WTC11 (cell line): ENCODE data around the gene QSOX2.

Source experiments
- ATF2 ChIP-seq: sonication (generic); formaldehyde crosslinking; IDR thresholded peaks from 2 replicates; pipeline ENCODE4 v1.8.1; 2022; ENCODE audit warnings: low read depth, missing genetic modification reagents, borderline replicate concordance
- ATF3 ChIP-seq: sonication (generic); formaldehyde crosslinking; conservative IDR thresholded peaks from 2 replicates; pipeline ENCODE4 v1.8.1; 2022; ENCODE audit warnings: mild to moderate bottlenecking, missing genetic modification reagents
- TF ChIP-seq, protein P1 (sequence below): fragments of 200-600 bp; IDR thresholded peaks from 2 replicates; pipeline ENCODE4 v1.8.0; 2022; ENCODE audit warnings: antibody characterized with exemption

DNA sequence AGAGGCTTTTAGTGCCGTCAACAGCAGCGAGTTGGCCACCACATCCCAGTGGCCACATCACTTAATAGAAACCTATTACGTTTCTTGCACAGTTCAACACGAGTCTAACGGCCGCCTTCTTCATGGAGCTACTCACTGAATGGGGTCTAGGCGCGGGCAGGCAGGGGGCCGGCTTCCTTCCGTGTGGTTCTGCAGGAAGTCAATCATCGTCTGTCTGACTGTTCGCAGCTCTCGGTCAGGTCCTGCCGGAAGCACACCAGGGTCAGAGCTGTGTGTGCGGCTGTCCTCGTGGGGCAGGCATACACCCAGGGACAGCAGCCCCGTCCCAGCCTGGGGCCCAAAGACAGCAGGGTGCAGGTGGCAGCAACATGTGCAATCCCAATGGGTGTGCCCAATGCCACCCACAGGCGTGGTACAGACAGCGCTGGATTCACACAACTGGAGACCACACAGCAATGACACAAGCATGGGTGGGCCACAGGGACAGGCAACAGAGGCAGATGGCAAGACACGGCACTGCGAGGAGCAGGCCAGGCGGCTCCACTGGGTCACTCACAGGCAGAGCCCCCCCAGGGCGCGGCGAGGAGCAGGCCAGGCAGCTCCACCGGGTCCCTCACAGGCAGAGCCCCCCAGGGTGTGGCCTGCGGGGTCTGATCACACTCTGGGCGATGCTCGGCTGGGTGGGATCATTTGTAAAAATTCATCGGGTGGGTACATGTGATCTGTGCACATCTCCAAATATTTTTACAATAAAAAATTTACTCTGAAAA, 21.6 kb downstream of the QSOX2 start:
- TF ChIP-seq, protein P1, sequence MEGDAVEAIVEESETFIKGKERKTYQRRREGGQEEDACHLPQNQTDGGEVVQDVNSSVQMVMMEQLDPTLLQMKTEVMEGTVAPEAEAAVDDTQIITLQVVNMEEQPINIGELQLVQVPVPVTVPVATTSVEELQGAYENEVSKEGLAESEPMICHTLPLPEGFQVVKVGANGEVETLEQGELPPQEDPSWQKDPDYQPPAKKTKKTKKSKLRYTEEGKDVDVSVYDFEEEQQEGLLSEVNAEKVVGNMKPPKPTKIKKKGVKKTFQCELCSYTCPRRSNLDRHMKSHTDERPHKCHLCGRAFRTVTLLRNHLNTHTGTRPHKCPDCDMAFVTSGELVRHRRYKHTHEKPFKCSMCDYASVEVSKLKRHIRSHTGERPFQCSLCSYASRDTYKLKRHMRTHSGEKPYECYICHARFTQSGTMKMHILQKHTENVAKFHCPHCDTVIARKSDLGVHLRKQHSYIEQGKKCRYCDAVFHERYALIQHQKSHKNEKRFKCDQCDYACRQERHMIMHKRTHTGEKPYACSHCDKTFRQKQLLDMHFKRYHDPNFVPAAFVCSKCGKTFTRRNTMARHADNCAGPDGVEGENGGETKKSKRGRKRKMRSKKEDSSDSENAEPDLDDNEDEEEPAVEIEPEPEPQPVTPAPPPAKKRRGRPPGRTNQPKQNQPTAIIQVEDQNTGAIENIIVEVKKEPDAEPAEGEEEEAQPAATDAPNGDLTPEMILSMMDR = no peak
- TF ChIP-seq ATF3 = no peak
- TF ChIP-seq ATF2 = no peak
